Muscle of leg (tissue), 9 donors: ENCODE measurements around the gene GFY. TPM values are rescaled to one million over a fixed set of nuclear protein-coding genes. Genes with fewer than 3 reads are reported as not detected.

ENCODE experiments used
- polyA plus RNA-seq, 8 donors: library from polyadenylated mRNA; unstranded; fragments of 120-200 nt; gene quantifications; one replicate each; pipeline versions ENCODE4 v1.2.1 to v1.2.3, GENCODE V29; 2013; ENCODE audit warnings: inconsistent platforms in 1 of 8, low replicate concordance in 1 of 8; ENCODE audit not compliant: insufficient read length in 8 of 8, insufficient read depth in 1 of 8
- total RNA-seq: library from RNA; stranded (reverse); fragments of 120-200 nt; gene quantifications from one replicate; pipeline ENCODE4 v1.2.4, GENCODE V29; 2013

GFY gene
- total and polyA plus RNA-seq, 9 donors = not detected

Other genes with a start within 250 kb of the GFY start
- gene SLC6A16, start 100.2 kb upstream of the GFY start, total RNA-seq = 0.49 TPM
- gene SLC6A16, start 100.2 kb upstream of the GFY start, polyA plus RNA-seq = 1 to 10 TPM in 7 of 8 donors, under 1 TPM in 1; 0.50 to 3.2 (median 1.3) TPM
- 1.1 TPM for gene CD37, start 90.0 kb upstream of the GFY start, total RNA-seq
- 10 to 100 TPM; 15.3 to 27.7 (median 22.9) TPM for gene CD37, start 90.0 kb upstream of the GFY start, polyA plus RNA-seq
- 43.0 TPM for gene TEAD2, start 63.0 kb upstream of the GFY start, total RNA-seq
- gene TEAD2, start 63.0 kb upstream of the GFY start, polyA plus RNA-seq = 10 to 100 TPM; 56.7 to 82.6 (median 74.2) TPM
- 1.4 TPM for gene DKKL1, start 61.5 kb upstream of the GFY start, total RNA-seq
- gene DKKL1, start 61.5 kb upstream of the GFY start, polyA plus RNA-seq = 1 to 10 TPM; 1.6 to 4.0 (median 3.1) TPM
- gene KASH5, start 37.1 kb upstream of the GFY start, total RNA-seq = not detected
- gene KASH5, start 37.1 kb upstream of the GFY start, polyA plus RNA-seq = under 1 TPM in 3 of 8 donors, not detected in 5; 0.14 to 0.25 (median 0.23) TPM
- not detected for gene PTH2, start 1.9 kb upstream of the GFY start, total RNA-seq
- gene PTH2, start 1.9 kb upstream of the GFY start, polyA plus RNA-seq = under 1 TPM in 1 of 8 donors, not detected in 7; 0.28 TPM
- gene SLC17A7, start 16.1 kb downstream of the GFY start, total RNA-seq = 0.53 TPM
- gene SLC17A7, start 16.1 kb downstream of the GFY start, polyA plus RNA-seq = 1 to 10 TPM in 5 of 8 donors, under 1 TPM in 3; 0.60 to 1.7 (median 1.2) TPM
- 53.6 TPM for gene PIH1D1, start 26.4 kb downstream of the GFY start, total RNA-seq
- gene PIH1D1, start 26.4 kb downstream of the GFY start, polyA plus RNA-seq = 10 to 100 TPM; 42.2 to 55.0 (median 45.8) TPM
- 14.4 TPM for gene ALDH16A1, start 27.8 kb downstream of the GFY start, total RNA-seq
- gene ALDH16A1, start 27.8 kb downstream of the GFY start, polyA plus RNA-seq = 10 to 100 TPM; 11.3 to 18.8 (median 13.8) TPM
- 1.5 TPM for gene FLT3LG, start 48.8 kb downstream of the GFY start, total RNA-seq
- gene FLT3LG, start 48.8 kb downstream of the GFY start, polyA plus RNA-seq = 1 to 10 TPM; 2.6 to 4.9 (median 3.3) TPM
- gene RPL13A, start 62.2 kb downstream of the GFY start, total RNA-seq = 5,773 TPM
- gene RPL13A, start 62.2 kb downstream of the GFY start, polyA plus RNA-seq = 1,000 to 10,000 TPM; 4,396 to 5,632 (median 4,838) TPM
- gene RPS11, start 71.0 kb downstream of the GFY start, total RNA-seq = 5,208 TPM
- 1,000 to 10,000 TPM; 3,030 to 4,403 (median 3,703) TPM for gene RPS11, start 71.0 kb downstream of the GFY start, polyA plus RNA-seq
- gene FCGRT, start 87.3 kb downstream of the GFY start, total RNA-seq = 200 TPM
- gene FCGRT, start 87.3 kb downstream of the GFY start, polyA plus RNA-seq = 100 to 1,000 TPM; 150 to 241 (median 199) TPM
- 121 TPM for gene RCN3, start 102.6 kb downstream of the GFY start, total RNA-seq
- gene RCN3, start 102.6 kb downstream of the GFY start, polyA plus RNA-seq = 10 to 100 TPM; 37.4 to 88.6 (median 57.7) TPM
- 78.8 TPM for gene NOSIP, start 155.2 kb downstream of the GFY start, total RNA-seq
- gene NOSIP, start 155.2 kb downstream of the GFY start, polyA plus RNA-seq = 10 to 100 TPM; 59.3 to 78.4 (median 66.5) TPM
- 0.84 TPM for gene PRRG2, start 155.9 kb downstream of the GFY start, total RNA-seq
- gene PRRG2, start 155.9 kb downstream of the GFY start, polyA plus RNA-seq = under 1 TPM; 0.28 to 0.88 (median 0.56) TPM
- gene PRR12, start 165.8 kb downstream of the GFY start, total RNA-seq = 3.5 TPM
- 10 to 100 TPM; 14.9 to 22.7 (median 19.5) TPM for gene PRR12, start 165.8 kb downstream of the GFY start, polyA plus RNA-seq
- gene RRAS, start 214.8 kb downstream of the GFY start, total RNA-seq = 15.3 TPM
- 10 to 100 TPM; 26.7 to 36.4 (median 31.6) TPM for gene RRAS, start 214.8 kb downstream of the GFY start, polyA plus RNA-seq
- gene SCAF1, start 216.8 kb downstream of the GFY start, total RNA-seq = 6.8 TPM
- 10 to 100 TPM; 25.6 to 36.9 (median 33.5) TPM for gene SCAF1, start 216.8 kb downstream of the GFY start, polyA plus RNA-seq
- gene IRF3, start 240.5 kb downstream of the GFY start, total RNA-seq = 34.5 TPM
- 10 to 100 TPM; 29.2 to 47.9 (median 39.4) TPM for gene IRF3, start 240.5 kb downstream of the GFY start, polyA plus RNA-seq
- 10.9 TPM for gene BCL2L12, start 240.5 kb downstream of the GFY start, total RNA-seq
- 10 to 100 TPM; 26.6 to 39.6 (median 31.2) TPM for gene BCL2L12, start 240.5 kb downstream of the GFY start, polyA plus RNA-seq